ELR (cell line): Measurements from ENCODE around the gene UVRAG.
A peak's percentile ranks its signal among the peaks of the same experiment; 100 is the strongest.
"Not testable (repeated sequence)": the region's sequence is repeated elsewhere in the genome, so short reads cannot be mapped to it uniquely, and the experiment has no call there.

ENCODE experiments used
- DNase-seq: peaks from one replicate; pipeline ENCODE4 v3.0.0-alpha.2; 2015; ENCODE audit warnings: low read depth

The UVRAG gene

GRCh38 chr11:75845324-75845723 is 30.3 kb downstream of the UVRAG start:
- DNase-seq = no peak

- DNase-seq = no peak
Observed at GRCh38 chr11:75849894-75850293, 34.9 kb downstream of the UVRAG start.

- DNase-seq = no peak
Observed at GRCh38 chr11:75850787-75851186, 35.8 kb downstream of the UVRAG start.

- no peak for DNase-seq
Observed at GRCh38 chr11:75851203-75851602, 36.2 kb downstream of the UVRAG start.

GRCh38 chr11:75852406-75853017 is 37.5 kb downstream of the UVRAG start:
- DNase-seq = peak; percentile 18

- DNase-seq = not testable (repeated sequence)
Observed at GRCh38 chr11:75853563-75853962, 38.6 kb downstream of the UVRAG start.

GRCh38 chr11:75853971-75854370 is 39.0 kb downstream of the UVRAG start:
- no peak for DNase-seq

GRCh38 chr11:75855206-75855605 is 40.2 kb downstream of the UVRAG start:
- no peak for DNase-seq

GRCh38 chr11:75856912-75857311 is 41.9 kb downstream of the UVRAG start:
- DNase-seq = no peak

- DNase-seq = no peak
Observed at GRCh38 chr11:75858042-75858441, 43.0 kb downstream of the UVRAG start.

- DNase-seq = no peak
Observed at GRCh38 chr11:75858613-75859012, 43.6 kb downstream of the UVRAG start.

GRCh38 chr11:75859614-75860013 is 44.6 kb downstream of the UVRAG start:
- no peak for DNase-seq

GRCh38 chr11:75862437-75862836 is 47.4 kb downstream of the UVRAG start:
- DNase-seq = no peak

GRCh38 chr11:75867778-75868374 is 52.9 kb downstream of the UVRAG start:
- peak; percentile 72 for DNase-seq

- DNase-seq = no peak
Observed at GRCh38 chr11:75868990-75869389, 54.0 kb downstream of the UVRAG start.

- DNase-seq = no peak
Observed at GRCh38 chr11:75869661-75870455, 54.8 kb downstream of the UVRAG start.

GRCh38 chr11:75872887-75873416 is 57.9 kb downstream of the UVRAG start:
- no peak for DNase-seq

GRCh38 chr11:75873417-75874221 is 58.6 kb downstream of the UVRAG start:
- DNase-seq = no peak

GRCh38 chr11:75874684-75875341 is 59.8 kb downstream of the UVRAG start:
- DNase-seq = no peak

GRCh38 chr11:75877327-75877726 is 62.3 kb downstream of the UVRAG start:
- DNase-seq = not testable (repeated sequence)

GRCh38 chr11:75877931-75878330 is 62.9 kb downstream of the UVRAG start:
- DNase-seq = not testable (repeated sequence)

GRCh38 chr11:75878933-75879332 is 63.9 kb downstream of the UVRAG start:
- DNase-seq = no peak
